Sigmoid colon (tissue), 4 donors: ENCODE data around the gene SMAD3.

ENCODE experiments used
- POLR2A ChIP-seq, 2 donors: fragments of 450-650 bp; IDR thresholded peaks; one replicate each; pipeline ENCODE4 v1.6.1; 2016; ENCODE audit warnings: antibody characterized with exemption in 2 of 2, mild to moderate bottlenecking in 2 of 2, moderate library complexity in 2 of 2
- POLR2AphosphoS5 ChIP-seq, 4 donors: sonication (generic); formaldehyde crosslinking; IDR thresholded peaks; one replicate each; pipeline ENCODE4 v1.6.1; 2017; ENCODE audit warnings: antibody characterized with exemption in 4 of 4
- TF ChIP-seq, protein P1 (sequence below), 4 experiments: fragments of 450-650 bp in 3 of 4; fragments of 200-600 bp in 1 of 4; IDR thresholded peaks; one replicate each; pipeline ENCODE4 v1.5.1; 2016 to 2019; ENCODE audit warnings: antibody characterized with exemption in 4 of 4, mild to moderate bottlenecking in 3 of 4, moderate library complexity in 2 of 4

DNA sequence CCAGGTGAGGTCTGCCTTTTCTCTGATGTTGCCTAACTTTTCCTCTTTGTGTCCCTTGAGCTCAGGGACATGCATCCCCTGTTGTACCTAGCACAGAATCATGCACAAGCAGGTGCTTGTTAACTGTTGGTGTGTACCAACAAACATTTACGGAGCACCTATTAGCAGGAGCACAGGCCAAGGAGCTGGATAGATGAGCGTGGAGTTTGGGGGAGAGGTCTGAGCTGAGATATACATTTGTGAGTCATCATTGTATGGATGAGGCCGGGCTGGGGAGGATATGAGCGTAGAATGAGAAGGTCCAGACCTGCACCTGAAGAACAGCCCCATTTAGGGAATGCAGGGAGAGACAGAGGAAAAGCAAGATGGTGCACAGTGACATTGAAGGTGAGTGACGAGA is 53.4 kb downstream of the SMAD3 start:
- TF ChIP-seq POLR2A (IDR thresholded peaks at IDR 0.05) (no peak), POLR2AphosphoS5 (IDR thresholded peaks at IDR 0.05) (no peak)
- TF ChIP-seq, protein P1, sequence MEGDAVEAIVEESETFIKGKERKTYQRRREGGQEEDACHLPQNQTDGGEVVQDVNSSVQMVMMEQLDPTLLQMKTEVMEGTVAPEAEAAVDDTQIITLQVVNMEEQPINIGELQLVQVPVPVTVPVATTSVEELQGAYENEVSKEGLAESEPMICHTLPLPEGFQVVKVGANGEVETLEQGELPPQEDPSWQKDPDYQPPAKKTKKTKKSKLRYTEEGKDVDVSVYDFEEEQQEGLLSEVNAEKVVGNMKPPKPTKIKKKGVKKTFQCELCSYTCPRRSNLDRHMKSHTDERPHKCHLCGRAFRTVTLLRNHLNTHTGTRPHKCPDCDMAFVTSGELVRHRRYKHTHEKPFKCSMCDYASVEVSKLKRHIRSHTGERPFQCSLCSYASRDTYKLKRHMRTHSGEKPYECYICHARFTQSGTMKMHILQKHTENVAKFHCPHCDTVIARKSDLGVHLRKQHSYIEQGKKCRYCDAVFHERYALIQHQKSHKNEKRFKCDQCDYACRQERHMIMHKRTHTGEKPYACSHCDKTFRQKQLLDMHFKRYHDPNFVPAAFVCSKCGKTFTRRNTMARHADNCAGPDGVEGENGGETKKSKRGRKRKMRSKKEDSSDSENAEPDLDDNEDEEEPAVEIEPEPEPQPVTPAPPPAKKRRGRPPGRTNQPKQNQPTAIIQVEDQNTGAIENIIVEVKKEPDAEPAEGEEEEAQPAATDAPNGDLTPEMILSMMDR (IDR thresholded peaks at IDR 0.05) = no peak
